ENCODE data around the gene NFX1.
"Not testable (repeated sequence)": the region's sequence is repeated elsewhere in the genome, so short reads cannot be mapped to it uniquely, and the experiment has no call there.

Gene NFX1

DNA sequence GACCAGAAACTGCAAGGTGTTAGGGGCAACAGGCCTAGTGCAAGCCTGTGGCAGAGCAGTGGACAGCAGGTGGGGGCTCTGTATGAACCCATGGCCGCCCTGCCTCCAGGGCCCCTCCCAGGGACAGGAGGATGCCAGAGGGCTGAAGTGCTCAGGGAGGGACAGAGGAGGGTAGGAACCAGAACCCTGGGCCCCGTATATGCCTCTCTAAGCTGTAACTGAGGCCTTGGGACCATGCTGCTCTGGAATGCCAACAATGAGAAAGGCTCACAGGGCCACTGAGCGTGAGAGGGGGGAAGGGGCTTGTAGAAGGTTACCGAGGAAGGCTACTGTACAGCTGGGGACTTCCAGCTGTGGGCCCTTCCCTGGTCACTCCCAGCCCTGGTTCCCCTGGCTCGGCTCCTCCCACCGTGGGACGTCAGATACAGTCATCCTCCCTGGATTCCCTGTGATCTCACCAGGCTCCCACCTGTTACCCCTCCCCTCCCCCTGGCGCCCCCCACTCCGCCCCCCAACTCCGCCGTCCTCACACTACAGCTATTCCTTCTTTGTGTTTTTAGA, 91.0 kb downstream of the NFX1 start:
- TF ChIP-seq CTCF (IDR thresholded peaks at IDR 0.05; ENCODE audit: control insufficient read depth, insufficient read depth, low read depth, low read length, missing control alignments) = no peak
- H3K4me3 ChIP-seq (ENCODE audit: control insufficient read depth, low read depth, low read length) = no peak overlapping the region
- no peak for DNase-seq (ENCODE audit: low read depth)

DNA sequence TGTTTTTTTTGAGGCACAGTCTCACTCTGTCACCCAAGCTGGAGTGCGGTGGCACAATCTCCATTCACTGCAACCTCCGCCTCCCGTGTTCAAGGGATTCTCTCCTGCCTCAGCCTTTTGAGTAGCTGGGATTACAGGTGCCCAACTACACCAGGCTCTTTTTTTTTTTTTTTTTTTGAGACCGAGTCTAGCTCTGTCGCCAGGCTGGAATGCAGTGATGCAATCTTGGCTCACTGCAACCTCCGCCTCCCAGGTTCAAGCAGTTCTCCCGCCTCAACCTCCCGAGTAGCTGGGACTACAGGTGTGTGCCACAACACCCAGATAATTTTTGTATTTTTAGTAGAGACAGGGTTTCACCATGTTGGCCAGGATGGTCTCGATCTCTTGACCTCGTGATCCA, 92.1 kb downstream of the NFX1 start:
- DNase-seq (ENCODE audit: low read depth); H3K4me3 ChIP-seq (ENCODE audit: control insufficient read depth, low read depth, low read length): not testable (repeated sequence)

GRCh38 chr9:33383396-33383795, 93.1 kb downstream of the NFX1 start:
- not testable (repeated sequence) for DNase-seq (ENCODE audit: low read depth); H3K4me3 ChIP-seq (ENCODE audit: control insufficient read depth, low read depth, low read length)

GRCh38 chr9:33385536-33385935, 95.2 kb downstream of the NFX1 start:
- DNase-seq (ENCODE audit: low read depth); H3K4me3 ChIP-seq (ENCODE audit: control insufficient read depth, low read depth, low read length): not testable (repeated sequence)

GRCh38 chr9:33385979-33386640, 95.8 kb downstream of the NFX1 start:
- H3K4me3 ChIP-seq (ENCODE audit: control insufficient read depth, low read depth, low read length) = not testable (repeated sequence)

GRCh38 chr9:33386641-33386996, 96.3 kb downstream of the NFX1 start:
- not testable (repeated sequence) for H3K4me3 ChIP-seq (ENCODE audit: control insufficient read depth, low read depth, low read length); DNase-seq (ENCODE audit: low read depth)

More at GRCh38 chr9:33385979-33386640, 95.8 kb downstream of the NFX1 start:
- DNase-seq (ENCODE audit: low read depth) = not testable (repeated sequence)

DNA sequence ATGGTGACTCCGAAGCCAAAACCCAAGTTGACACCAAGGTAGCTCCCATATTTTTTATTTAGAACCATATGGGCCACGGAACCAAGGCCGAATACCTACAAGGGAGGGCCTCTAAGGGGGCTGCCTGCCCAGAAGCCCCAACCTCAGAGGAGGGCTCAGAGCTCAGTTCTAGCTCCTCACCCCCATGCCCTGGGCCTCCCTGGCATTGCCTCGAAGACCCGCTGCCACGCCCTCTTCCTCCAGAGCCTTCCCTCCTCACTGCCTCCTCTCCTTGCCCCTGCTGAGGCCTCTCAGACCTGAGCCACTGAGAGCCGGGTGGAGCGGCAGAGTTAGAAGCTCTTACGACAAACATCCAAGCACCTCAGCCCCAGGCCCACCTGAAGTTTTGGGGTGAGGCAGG, 96.7 kb downstream of the NFX1 start:
- H3K4me3 ChIP-seq (ENCODE audit: control insufficient read depth, low read depth, low read length); DNase-seq (ENCODE audit: low read depth): not testable (repeated sequence)

- DNase-seq (ENCODE audit: low read depth) = no peak
- no peak overlapping the region for H3K4me3 ChIP-seq (ENCODE audit: control insufficient read depth, low read depth, low read length)
- no peak for TF ChIP-seq CTCF (IDR thresholded peaks at IDR 0.05; ENCODE audit: control insufficient read depth, insufficient read depth, low read depth, low read length, missing control alignments)
These were observed 98.0 kb downstream of the NFX1 start for GRCh38 chr9:33388110-33388994.

- not testable (repeated sequence) for H3K4me3 ChIP-seq (ENCODE audit: control insufficient read depth, low read depth, low read length)
- peak; percentile 87 for DNase-seq (ENCODE audit: low read depth)
These were observed 100.9 kb downstream of the NFX1 start for GRCh38 chr9:33391111-33391771.

- not testable (repeated sequence) for H3K4me3 ChIP-seq (ENCODE audit: control insufficient read depth, low read depth, low read length); DNase-seq (ENCODE audit: low read depth)
These were observed 102.3 kb downstream of the NFX1 start for GRCh38 chr9:33392591-33393021.

- no peak overlapping the region for H3K4me3 ChIP-seq (ENCODE audit: control insufficient read depth, low read depth, low read length)
- TF ChIP-seq CTCF (IDR thresholded peaks at IDR 0.05; ENCODE audit: control insufficient read depth, insufficient read depth, low read depth, low read length, missing control alignments) = no peak
- no peak for DNase-seq (ENCODE audit: low read depth)
These were observed 103.3 kb downstream of the NFX1 start for GRCh38 chr9:33393581-33393980.

GRCh38 chr9:33393986-33394385, 103.7 kb downstream of the NFX1 start:
- DNase-seq (ENCODE audit: low read depth); H3K4me3 ChIP-seq (ENCODE audit: control insufficient read depth, low read depth, low read length): not testable (repeated sequence)

- not testable (repeated sequence) for H3K4me3 ChIP-seq (ENCODE audit: control insufficient read depth, low read depth, low read length); DNase-seq (ENCODE audit: low read depth)
These were observed 105.0 kb downstream of the NFX1 start for GRCh38 chr9:33395159-33395879.

DNA sequence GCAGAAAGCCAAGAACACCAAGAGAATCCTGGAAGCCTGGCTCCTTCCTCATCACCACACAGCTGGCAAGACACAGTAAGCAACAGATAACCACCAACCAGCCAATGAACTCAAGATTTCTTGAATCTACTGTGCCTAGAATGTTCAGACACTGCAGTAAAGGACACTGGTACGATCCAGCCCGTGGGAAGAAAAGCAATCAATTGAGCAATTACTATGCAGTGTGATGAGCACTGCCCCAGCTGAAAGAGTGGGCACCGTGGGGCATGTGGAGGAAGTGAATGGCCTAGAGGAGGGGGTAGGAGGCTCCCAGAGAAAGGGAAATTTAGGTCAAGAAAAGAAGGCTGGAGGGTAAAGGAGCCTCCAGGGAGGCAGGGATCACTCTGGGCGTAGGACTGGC, 107.5 kb downstream of the NFX1 start:
- DNase-seq (ENCODE audit: low read depth); H3K4me3 ChIP-seq (ENCODE audit: control insufficient read depth, low read depth, low read length): not testable (repeated sequence)
